DMS53 (cell line): Measurements from ENCODE around the gene BCO1.
A peak's percentile ranks its signal among the peaks of the same experiment; 100 is the strongest.

ENCODE experiments used
- DNase-seq: peaks from one replicate; lab custom pipeline; 2025; lab: John Stamatoyannopoulos, UW

The BCO1 gene

GRCh38 chr16:81232740-81233367 is 5.6 kb upstream of the BCO1 start:
- no peak for DNase-seq

- DNase-seq: no peak
These were observed 1.2 kb upstream of the BCO1 start for GRCh38 chr16:81237282-81237681.

DNA sequence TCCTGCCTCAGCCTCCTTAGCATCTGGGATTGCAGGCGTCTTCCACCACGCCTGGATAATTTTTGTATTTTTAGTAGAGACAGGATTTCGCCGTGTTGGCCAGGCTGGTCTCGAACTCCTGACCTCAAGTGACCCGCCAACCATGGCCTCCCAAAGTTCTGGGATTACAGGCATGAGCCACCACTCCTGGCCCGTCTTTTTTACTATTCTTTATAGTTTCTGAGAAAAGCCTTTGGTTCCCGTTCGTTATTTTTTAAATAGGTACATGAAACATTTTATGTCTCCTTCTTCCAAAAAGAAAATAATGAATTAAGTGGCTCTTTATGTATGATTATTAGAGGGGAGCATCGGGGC is 570 bp upstream of the BCO1 start:
- DNase-seq: no peak

DNA sequence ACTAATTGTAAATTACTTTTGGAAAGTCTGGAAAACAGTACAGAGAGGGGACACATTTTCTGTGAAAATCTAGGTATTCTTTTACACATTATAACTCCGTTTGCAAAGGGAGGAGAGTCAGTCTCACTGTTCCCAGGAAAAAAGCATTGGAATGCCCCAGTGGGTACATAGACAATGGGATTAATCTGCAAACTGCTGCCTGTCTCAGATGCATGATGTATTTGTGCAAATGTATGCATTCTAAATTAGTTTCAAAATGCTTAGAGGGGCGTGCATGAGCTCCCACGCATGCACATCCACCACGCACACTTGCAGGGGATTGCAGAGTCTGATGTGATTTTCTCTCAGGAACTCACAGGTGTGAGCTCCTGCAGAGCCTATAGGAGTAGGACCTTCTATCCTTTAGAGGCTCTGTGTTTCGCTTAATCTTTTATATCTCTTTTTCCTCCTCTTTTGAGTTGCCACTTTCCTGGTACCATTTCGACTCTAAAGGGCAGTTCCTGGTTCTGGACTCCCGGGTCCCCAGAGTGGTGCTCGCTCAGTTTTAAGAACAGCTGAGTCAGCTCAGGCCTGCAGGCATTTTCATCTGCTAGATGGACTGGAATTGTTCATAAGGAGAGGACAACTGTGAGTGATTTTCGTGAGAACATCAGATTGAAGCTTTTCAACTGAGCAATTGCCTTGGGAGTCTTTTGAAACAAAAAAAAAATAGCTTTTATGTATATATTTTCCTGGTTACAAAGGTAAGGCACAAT is 1.1 kb downstream of the BCO1 start:
- DNase-seq: peak; percentile 21

GRCh38 chr16:81241706-81242105 is 3.2 kb downstream of the BCO1 start:
- no peak for DNase-seq

DNA sequence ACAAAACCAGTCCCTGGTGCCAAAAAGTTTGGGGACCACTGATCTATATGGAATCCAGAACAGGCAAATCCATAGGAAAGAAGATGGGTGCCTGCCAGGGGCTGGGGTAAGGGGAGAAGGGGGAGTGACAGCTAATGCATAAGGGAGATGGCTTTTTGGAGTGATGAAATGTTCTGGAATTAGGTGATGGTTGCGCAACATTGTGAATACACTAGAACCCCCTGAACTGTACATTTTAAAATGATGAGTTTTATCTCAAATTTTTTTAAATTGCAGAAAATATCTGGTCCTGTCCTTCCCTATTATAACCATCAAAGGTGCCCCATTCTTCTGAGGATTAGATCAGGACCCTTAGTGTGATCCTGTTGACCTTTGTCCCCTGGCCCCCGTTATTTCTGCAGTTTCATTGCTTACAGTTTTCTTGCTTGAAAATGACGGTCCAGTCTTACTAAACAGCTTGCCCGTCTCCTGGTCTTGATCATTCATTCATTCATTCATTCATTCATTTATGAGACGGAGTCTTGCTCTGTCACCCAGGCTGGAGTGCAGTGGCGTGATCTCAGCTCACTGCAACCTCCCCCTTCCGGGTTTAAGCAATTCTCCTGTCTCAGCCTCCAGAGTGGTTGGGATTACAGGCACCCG is 4.6 kb downstream of the BCO1 start:
- no peak for DNase-seq

GRCh38 chr16:81243942-81244341 is 5.5 kb downstream of the BCO1 start:
- DNase-seq: no peak

GRCh38 chr16:81251871-81252270 is 13.4 kb downstream of the BCO1 start:
- no peak for DNase-seq

- no peak for DNase-seq
These were observed 14.7 kb downstream of the BCO1 start for GRCh38 chr16:81253141-81253540.

DNA sequence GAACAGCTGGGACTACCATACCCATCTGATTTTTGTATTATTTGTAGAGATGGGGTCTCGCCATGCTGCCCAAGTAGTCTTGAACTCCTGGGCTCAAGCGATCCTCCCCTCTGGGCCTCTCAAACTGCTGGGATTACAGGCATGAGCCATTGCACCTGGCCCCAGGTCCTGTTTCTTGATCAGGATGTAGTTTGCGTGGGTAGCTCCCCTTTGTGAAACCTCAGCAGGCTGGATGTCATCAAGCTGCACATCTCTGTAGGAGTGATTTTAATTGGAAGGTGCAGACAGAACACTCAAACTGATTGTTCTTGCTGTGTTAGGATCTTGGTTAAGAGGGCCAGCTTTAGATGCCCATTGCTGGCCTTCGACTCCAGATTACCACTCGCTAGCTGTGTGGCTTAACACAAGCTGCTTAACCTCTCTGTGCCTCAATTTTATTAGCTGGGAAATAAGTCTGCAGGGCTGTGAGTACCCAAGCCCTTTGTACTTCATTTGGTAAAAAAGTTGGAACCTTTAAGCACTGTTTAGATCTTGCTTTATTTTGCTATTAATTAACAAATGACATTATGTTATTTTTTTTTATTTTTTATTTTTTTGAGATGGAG is 16.5 kb downstream of the BCO1 start:
- DNase-seq: no peak

GRCh38 chr16:81259916-81260315 is 21.4 kb downstream of the BCO1 start:
- DNase-seq: no peak

GRCh38 chr16:81261049-81261648 is 22.7 kb downstream of the BCO1 start:
- DNase-seq: peak; percentile 15

- no peak for DNase-seq
These were observed 25.2 kb downstream of the BCO1 start for GRCh38 chr16:81263470-81264220.

GRCh38 chr16:81264386-81264785 is 25.9 kb downstream of the BCO1 start:
- DNase-seq: no peak

- DNase-seq: no peak
These were observed 26.6 kb downstream of the BCO1 start for GRCh38 chr16:81265052-81265451.

DNA sequence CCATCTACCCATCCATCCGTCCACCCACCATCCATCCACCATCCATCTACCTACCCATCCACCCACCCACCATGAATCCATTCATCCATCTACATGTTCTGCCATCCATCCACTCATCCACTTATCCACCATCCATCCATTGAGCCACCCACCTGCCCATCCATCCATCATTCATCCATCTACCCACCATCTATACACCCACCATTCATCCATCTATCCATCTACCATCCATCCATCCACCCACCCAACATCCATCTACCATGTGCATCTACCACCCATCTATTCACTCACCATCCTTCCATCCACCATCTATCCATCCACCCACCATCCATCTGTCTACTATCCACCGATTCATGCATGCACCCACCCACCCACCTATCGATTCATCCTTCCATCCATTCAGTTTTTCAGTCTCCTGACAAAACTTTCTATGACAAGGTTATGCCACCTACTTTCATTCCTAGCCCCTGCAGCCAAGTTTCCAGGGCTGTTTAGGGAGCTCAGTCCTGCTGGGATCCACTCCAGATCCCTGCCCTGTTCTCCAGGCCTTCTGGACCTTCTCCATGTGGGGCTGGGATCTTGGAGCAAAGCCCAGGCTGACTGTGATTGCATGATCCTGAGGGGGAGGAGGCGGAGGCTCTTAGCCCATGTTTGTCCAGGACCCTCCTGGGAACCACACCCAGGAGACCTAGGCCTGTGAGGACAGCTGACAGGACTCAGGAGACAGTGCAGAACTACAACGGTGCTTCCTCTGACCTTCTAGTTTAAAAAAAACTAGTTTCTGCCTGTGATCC is 27.4 kb downstream of the BCO1 start:
- no peak for DNase-seq

GRCh38 chr16:81266680-81267095 is 28.2 kb downstream of the BCO1 start:
- peak; percentile 76 for DNase-seq

DNA sequence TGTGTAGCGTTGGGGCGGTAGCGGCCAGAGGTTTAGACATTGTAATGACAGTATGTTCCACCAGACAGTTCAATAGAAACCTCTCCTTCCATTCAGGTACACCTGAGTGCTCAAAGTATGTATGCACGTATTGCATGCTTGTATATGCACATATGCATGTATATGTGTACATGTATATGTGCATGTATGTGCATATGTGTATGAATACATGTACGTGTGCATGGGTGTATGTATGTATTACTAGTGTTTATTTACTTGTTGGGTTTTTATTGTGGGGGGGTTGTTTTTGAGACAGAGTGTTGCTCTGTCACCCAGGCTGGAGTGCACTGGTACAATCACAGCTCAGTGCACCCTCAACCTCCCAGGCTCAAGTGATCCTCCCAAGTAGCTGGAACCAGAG is 30.0 kb downstream of the BCO1 start:
- no peak for DNase-seq

- DNase-seq: no peak
These were observed 34.9 kb downstream of the BCO1 start for GRCh38 chr16:81273223-81273950.

- DNase-seq: no peak
These were observed 36.6 kb downstream of the BCO1 start for GRCh38 chr16:81275064-81275532.
